ENCODE measurements around the gene NBPF6. TPM values are rescaled to one million over a fixed set of nuclear protein-coding genes. Genes with fewer than 3 reads are reported as not detected.
"Not testable (repeated sequence)": the region's sequence is repeated elsewhere in the genome, so short reads cannot be mapped to it uniquely, and the experiment has no call there.

The NBPF6 gene
- total and polyA plus RNA-seq, 8 donors = not detected

- H3K9me3 ChIP-seq; H3K27me3 ChIP-seq; H3K36me3 ChIP-seq; intact Hi-C loops (cut with DNase I; ENCODE audit: low total_unique reads); DNase-seq; H3K4me1 ChIP-seq; H3K4me3 ChIP-seq; H3K27ac ChIP-seq: not testable (repeated sequence)
- no CpG with 5 or more reads among the region's 8 CpGs for WGBS, 5 donors
Observed at GRCh38 chr1:108466166-108466565, 16.0 kb downstream of the NBPF6 start.

GRCh38 chr1:108467155-108467554, 17.0 kb downstream of the NBPF6 start:
- H3K4me1 ChIP-seq; H3K27me3 ChIP-seq; DNase-seq; H3K36me3 ChIP-seq; H3K9me3 ChIP-seq; H3K27ac ChIP-seq; intact Hi-C loops (cut with DNase I; ENCODE audit: low total_unique reads); H3K4me3 ChIP-seq: not testable (repeated sequence)
- WGBS, 5 donors = 31 to 100% (median 52%) methylated on average over 2 to 3 of the region's 5 CpGs; no CpG with 5 or more reads in 1 of the 5 donors

- DNase-seq = not testable (repeated sequence)
- 62 to 80% (median 74%) methylated on average over 4 of the region's 4 CpGs for WGBS, 5 donors
Observed at GRCh38 chr1:108470750-108471149, 20.6 kb downstream of the NBPF6 start.

GRCh38 chr1:108474516-108474915, 24.4 kb downstream of the NBPF6 start:
- intact Hi-C loops (cut with DNase I; ENCODE audit: low total_unique reads); H3K4me3 ChIP-seq; H3K4me1 ChIP-seq; H3K36me3 ChIP-seq; H3K27me3 ChIP-seq; DNase-seq; H3K27ac ChIP-seq: not testable (repeated sequence)
- 71 to 86% (median 82%) methylated on average over 6 of the region's 6 CpGs for WGBS, 5 donors
- peaks cover 0 to 19% (median 12%) of the 10 kb centered on the region in 4 donors for H3K9me3 ChIP-seq

More at GRCh38 chr1:108470750-108471149, 20.6 kb downstream of the NBPF6 start:
- H3K4me1 ChIP-seq; H3K4me3 ChIP-seq; H3K9me3 ChIP-seq; H3K27ac ChIP-seq; H3K36me3 ChIP-seq; H3K27me3 ChIP-seq; intact Hi-C loops (cut with DNase I; ENCODE audit: low total_unique reads): not testable (repeated sequence)

- TF ChIP-seq EP300 (IDR thresholded peaks at IDR 0.05) (no peak), POLR2AphosphoS5 (IDR thresholded peaks at IDR 0.05) (no peak), POLR2A (IDR thresholded peaks at IDR 0.05) (no peak), CTCF (IDR thresholded peaks at IDR 0.05) (no peak)
- Histone ChIP-seq H3K36me3 (no peaks in the 10 kb centered on the region), H3K4me1 (no peaks in the 10 kb centered on the region), H3K4me3 (no peak overlapping the region), H3K27ac (no peak overlapping the region), H3K9me3 (peaks cover 0 to 24% (median 20%) of the 10 kb centered on the region in 4 donors), H3K27me3 (no peaks in the 10 kb centered on the region)
- intact Hi-C loops (cut with DNase I; ENCODE audit: low total_unique reads) = no loop called here
- no peak for DNase-seq
- WGBS, 5 donors = 88 to 97% (median 92%) methylated on average over 2 of the region's 2 CpGs
Observed at GRCh38 chr1:108478429-108479015, 28.4 kb downstream of the NBPF6 start.

- no peak for TF ChIP-seq POLR2A (IDR thresholded peaks at IDR 0.05)
- TF ChIP-seq CTCF (IDR thresholded peaks at IDR 0.05) = no peak
- TF ChIP-seq EP300 (IDR thresholded peaks at IDR 0.05) = no peak
- TF ChIP-seq POLR2AphosphoS5 (IDR thresholded peaks at IDR 0.05) = no peak
- peaks cover 0 to 40% (median 35%) of the 10 kb centered on the region in 4 donors for H3K9me3 ChIP-seq
- intact Hi-C loops (cut with DNase I; ENCODE audit: low total_unique reads) = no loop called here
- no peaks in the 10 kb centered on the region for H3K36me3 ChIP-seq
- H3K27me3 ChIP-seq = no peaks in the 10 kb centered on the region
- H3K4me1 ChIP-seq = no peaks in the 10 kb centered on the region
- DNase-seq = no peak
- H3K4me3 ChIP-seq = no peak overlapping the region
- H3K27ac ChIP-seq = no peak overlapping the region
- 47 to 79% (median 62%) methylated on average over 1 of the region's 1 CpG for WGBS, 5 donors
Observed at GRCh38 chr1:108482708-108483107, 32.6 kb downstream of the NBPF6 start.

GRCh38 chr1:108485990-108486389, 35.8 kb downstream of the NBPF6 start:
- H3K36me3 ChIP-seq; DNase-seq; H3K27ac ChIP-seq; H3K4me3 ChIP-seq; H3K27me3 ChIP-seq; H3K4me1 ChIP-seq; intact Hi-C loops (cut with DNase I; ENCODE audit: low total_unique reads): not testable (repeated sequence)
- peaks cover 0 to 19% (median 16%) of the 10 kb centered on the region in 4 donors for H3K9me3 ChIP-seq
- 88 to 92% (median 89%) methylated on average over 5 of the region's 5 CpGs for WGBS, 5 donors

- H3K27ac ChIP-seq = not testable (repeated sequence)
Observed at GRCh38 chr1:108486707-108487106, 36.6 kb downstream of the NBPF6 start.

GRCh38 chr1:108495008-108495407, 44.9 kb downstream of the NBPF6 start:
- H3K4me3 ChIP-seq; DNase-seq; H3K4me1 ChIP-seq; H3K9me3 ChIP-seq; intact Hi-C loops (cut with DNase I; ENCODE audit: low total_unique reads); H3K27ac ChIP-seq; H3K27me3 ChIP-seq; H3K36me3 ChIP-seq: not testable (repeated sequence)
- WGBS, 5 donors = 92 to 100% (median 100%) methylated on average over 1 of the region's 1 CpG

More at GRCh38 chr1:108486707-108487106, 36.6 kb downstream of the NBPF6 start:
- intact Hi-C loops (cut with DNase I; ENCODE audit: low total_unique reads); DNase-seq; H3K36me3 ChIP-seq; H3K4me3 ChIP-seq; H3K4me1 ChIP-seq; H3K27me3 ChIP-seq: not testable (repeated sequence)
- 90 to 94% (median 90%) methylated on average over 10 to 11 of the region's 11 CpGs for WGBS, 5 donors
- H3K9me3 ChIP-seq = peaks cover 0 to 19% (median 16%) of the 10 kb centered on the region in 4 donors

- H3K9me3 ChIP-seq; H3K4me3 ChIP-seq; H3K4me1 ChIP-seq; H3K27me3 ChIP-seq; DNase-seq; intact Hi-C loops (cut with DNase I; ENCODE audit: low total_unique reads); H3K27ac ChIP-seq; H3K36me3 ChIP-seq: not testable (repeated sequence)
- 77 to 84% (median 78%) methylated on average over 4 of the region's 4 CpGs for WGBS, 5 donors
Observed at GRCh38 chr1:108496856-108497255, 46.7 kb downstream of the NBPF6 start.

Measured in stomach (tissue), 9 donors.